ENCODE data around the gene MERTK. TPM values are rescaled to one million over a fixed set of nuclear protein-coding genes. Genes with fewer than 3 reads are reported as not detected.

MERTK gene
- total and polyA plus RNA-seq, 2 donors (not counting 1 experiment from before 2014, with no cell fraction given): 0.34 to 6.6 TPM

DNA sequence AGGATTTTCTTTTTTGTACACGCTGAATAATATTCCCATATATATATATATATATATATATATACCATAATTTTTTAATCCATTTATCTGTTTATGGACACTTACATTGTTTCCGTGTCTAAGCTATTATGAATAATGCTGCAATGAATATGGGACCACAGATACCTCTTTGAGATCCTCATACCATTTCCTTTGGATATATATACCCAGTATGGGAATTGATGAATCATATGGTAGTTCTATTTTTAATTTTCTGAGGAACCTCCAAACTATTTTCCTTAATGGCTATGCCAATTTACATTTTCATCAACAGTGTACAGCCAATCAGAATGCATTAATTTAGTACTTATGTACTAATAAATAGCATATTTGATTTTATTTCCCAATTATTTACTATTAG is 53.1 kb downstream of the MERTK start:
- Histone ChIP-seq H3K36me3 (ENCODE audit: control insufficient read depth, insufficient read depth, low read length) (no peaks in the 10 kb centered on the region), H3K4me3 (replicated peaks in 1 of 4; ENCODE audit: control extremely low read depth in 1 of 4, insufficient read depth in 1 of 4, low read depth in 3 of 4, low read length in 4 of 4) (no peak overlapping the region), H3K27ac (ENCODE audit: insufficient read depth, low read length) (no peak overlapping the region), H3K9me3 (ENCODE audit: control insufficient read depth, insufficient read depth, low read depth, low read length) (no peaks in the 10 kb centered on the region), H3K79me2 (ENCODE audit: control insufficient read depth, insufficient read depth, low read length) (no peaks in the 10 kb centered on the region), H3K9ac (ENCODE audit: insufficient read depth, low read length) (no peak overlapping the region), H3K4me2 (ENCODE audit: extremely low read depth, insufficient read depth, low read length) (no peak overlapping the region), H3K4me1 (ENCODE audit: control insufficient read depth, extremely low read depth, insufficient read depth, low read length) (no peaks in the 10 kb centered on the region), H4K20me1 (ENCODE audit: control insufficient read depth, extremely low read depth, insufficient read depth, low read length) (no peaks in the 10 kb centered on the region), H3K27me3 (ENCODE audit: control insufficient read depth, insufficient read depth, low read length) (peaks cover 2% of the 10 kb centered on the region), H2AFZ (ENCODE audit: low read length) (no peak overlapping the region)
- TF ChIP-seq EZH2 (IDR thresholded peaks at IDR 0.05; ENCODE audit: low read length, missing control alignments): no peak
- TF ChIP-seq, protein P1, sequence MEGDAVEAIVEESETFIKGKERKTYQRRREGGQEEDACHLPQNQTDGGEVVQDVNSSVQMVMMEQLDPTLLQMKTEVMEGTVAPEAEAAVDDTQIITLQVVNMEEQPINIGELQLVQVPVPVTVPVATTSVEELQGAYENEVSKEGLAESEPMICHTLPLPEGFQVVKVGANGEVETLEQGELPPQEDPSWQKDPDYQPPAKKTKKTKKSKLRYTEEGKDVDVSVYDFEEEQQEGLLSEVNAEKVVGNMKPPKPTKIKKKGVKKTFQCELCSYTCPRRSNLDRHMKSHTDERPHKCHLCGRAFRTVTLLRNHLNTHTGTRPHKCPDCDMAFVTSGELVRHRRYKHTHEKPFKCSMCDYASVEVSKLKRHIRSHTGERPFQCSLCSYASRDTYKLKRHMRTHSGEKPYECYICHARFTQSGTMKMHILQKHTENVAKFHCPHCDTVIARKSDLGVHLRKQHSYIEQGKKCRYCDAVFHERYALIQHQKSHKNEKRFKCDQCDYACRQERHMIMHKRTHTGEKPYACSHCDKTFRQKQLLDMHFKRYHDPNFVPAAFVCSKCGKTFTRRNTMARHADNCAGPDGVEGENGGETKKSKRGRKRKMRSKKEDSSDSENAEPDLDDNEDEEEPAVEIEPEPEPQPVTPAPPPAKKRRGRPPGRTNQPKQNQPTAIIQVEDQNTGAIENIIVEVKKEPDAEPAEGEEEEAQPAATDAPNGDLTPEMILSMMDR (conservative IDR thresholded peaks at IDR 0.05 in 1 of 2, IDR thresholded peaks at IDR 0.05 in 1 of 2; ENCODE audit: low read depth in 1 of 2, low read length in 2 of 2): no peak
- DNase-seq (ENCODE audit: low read depth in 2 of 2): no peak

DNA sequence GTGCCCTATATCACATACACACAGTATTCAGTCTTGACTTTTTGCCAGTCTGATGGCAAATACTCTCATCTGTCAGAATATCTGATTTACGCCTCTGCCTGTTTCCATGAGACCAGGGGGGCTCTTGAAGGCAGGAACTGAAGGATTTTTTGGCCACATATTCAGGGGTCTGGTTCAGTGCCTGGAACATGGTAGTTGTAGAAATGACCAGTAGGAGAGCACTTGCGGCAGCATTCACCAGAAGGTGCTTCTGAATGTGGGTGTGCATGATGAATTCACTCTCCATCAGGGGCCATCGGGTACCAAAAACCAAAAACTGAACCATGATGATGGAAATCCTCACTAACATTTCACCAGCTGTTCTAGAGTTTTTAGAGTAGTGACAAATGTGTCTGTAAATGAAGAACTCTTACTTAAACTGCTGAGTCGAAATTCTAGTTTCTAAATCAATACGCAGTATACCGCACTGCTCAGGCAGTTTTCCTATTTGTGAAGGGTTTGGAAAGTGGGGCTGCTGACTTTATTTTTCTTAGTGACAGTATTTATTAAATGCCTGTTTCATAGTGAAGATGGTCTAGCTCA is 54.6 kb downstream of the MERTK start:
- no peak for TF ChIP-seq EZH2 (IDR thresholded peaks at IDR 0.05; ENCODE audit: low read length, missing control alignments)
- TF ChIP-seq, protein P1 (conservative IDR thresholded peaks at IDR 0.05 in 1 of 2, IDR thresholded peaks at IDR 0.05 in 1 of 2; ENCODE audit: low read depth in 1 of 2, low read length in 2 of 2): no peak
- no peak overlapping the region for H3K27ac ChIP-seq (ENCODE audit: insufficient read depth, low read length)
- no peaks in the 10 kb centered on the region for H4K20me1 ChIP-seq (ENCODE audit: control insufficient read depth, extremely low read depth, insufficient read depth, low read length)
- H3K79me2 ChIP-seq (ENCODE audit: control insufficient read depth, insufficient read depth, low read length): no peaks in the 10 kb centered on the region
- no peaks in the 10 kb centered on the region for H3K36me3 ChIP-seq (ENCODE audit: control insufficient read depth, insufficient read depth, low read length)
- H2AFZ ChIP-seq (ENCODE audit: low read length): no peak overlapping the region
- no peaks in the 10 kb centered on the region for H3K4me1 ChIP-seq (ENCODE audit: control insufficient read depth, extremely low read depth, insufficient read depth, low read length)
- peaks cover under 1% of the 10 kb centered on the region for H3K27me3 ChIP-seq (ENCODE audit: control insufficient read depth, insufficient read depth, low read length)
- DNase-seq (ENCODE audit: low read depth in 2 of 2): no peak
- no peak overlapping the region for H3K9ac ChIP-seq (ENCODE audit: insufficient read depth, low read length)
- H3K4me2 ChIP-seq (ENCODE audit: extremely low read depth, insufficient read depth, low read length): no peak overlapping the region
- no peaks in the 10 kb centered on the region for H3K9me3 ChIP-seq (ENCODE audit: control insufficient read depth, insufficient read depth, low read depth, low read length)
- no peak overlapping the region for H3K4me3 ChIP-seq (replicated peaks in 1 of 4; ENCODE audit: control extremely low read depth in 1 of 4, insufficient read depth in 1 of 4, low read depth in 3 of 4, low read length in 4 of 4)

DNA sequence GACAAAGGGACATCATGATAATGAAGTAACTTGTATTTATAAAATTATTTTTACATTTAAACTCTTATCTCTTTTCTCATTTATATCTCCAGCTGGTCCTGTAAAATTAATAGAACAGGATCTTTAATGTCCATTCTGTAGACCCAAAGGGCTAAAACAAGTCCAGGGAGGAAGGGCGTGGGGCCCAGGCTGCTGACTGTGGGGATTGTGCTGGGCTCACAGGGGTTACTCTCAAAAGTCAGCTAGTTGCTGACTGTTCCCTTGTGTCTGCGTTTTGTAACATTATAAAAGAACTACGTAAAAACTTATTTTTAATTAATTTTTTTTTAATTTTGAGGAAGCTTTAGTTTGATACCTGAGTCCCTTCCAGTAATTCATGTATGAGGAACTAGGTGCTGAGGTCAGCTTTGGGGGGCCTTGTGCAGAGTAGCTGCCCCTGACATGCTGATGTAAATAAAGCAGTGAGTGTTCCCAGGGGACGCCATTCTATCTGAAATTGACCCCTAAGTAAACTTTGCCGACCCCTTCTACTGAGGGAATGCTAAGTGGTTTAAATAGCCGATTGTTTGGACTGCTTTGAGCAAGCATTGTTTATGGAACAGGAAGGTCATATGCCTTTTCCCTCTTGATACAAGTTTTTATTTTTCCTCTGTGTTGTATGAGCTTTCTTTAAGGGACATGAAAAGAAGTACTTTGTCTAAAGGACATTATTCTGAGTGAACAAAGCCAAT is 56.4 kb downstream of the MERTK start:
- Histone ChIP-seq H3K4me3 (replicated peaks in 1 of 4; ENCODE audit: control extremely low read depth in 1 of 4, insufficient read depth in 1 of 4, low read depth in 3 of 4, low read length in 4 of 4) (no peak overlapping the region), H3K36me3 (ENCODE audit: control insufficient read depth, insufficient read depth, low read length) (no peaks in the 10 kb centered on the region), H3K4me2 (ENCODE audit: extremely low read depth, insufficient read depth, low read length) (no peak overlapping the region), H4K20me1 (ENCODE audit: control insufficient read depth, extremely low read depth, insufficient read depth, low read length) (no peaks in the 10 kb centered on the region), H2AFZ (ENCODE audit: low read length) (no peak overlapping the region), H3K9ac (ENCODE audit: insufficient read depth, low read length) (no peak overlapping the region), H3K4me1 (ENCODE audit: control insufficient read depth, extremely low read depth, insufficient read depth, low read length) (no peaks in the 10 kb centered on the region), H3K79me2 (ENCODE audit: control insufficient read depth, insufficient read depth, low read length) (no peaks in the 10 kb centered on the region), H3K27me3 (ENCODE audit: control insufficient read depth, insufficient read depth, low read length) (peaks cover 4% of the 10 kb centered on the region), H3K9me3 (ENCODE audit: control insufficient read depth, insufficient read depth, low read depth, low read length) (no peaks in the 10 kb centered on the region), H3K27ac (ENCODE audit: insufficient read depth, low read length) (no peak overlapping the region)
- TF ChIP-seq, protein P1 (conservative IDR thresholded peaks at IDR 0.05 in 1 of 2, IDR thresholded peaks at IDR 0.05 in 1 of 2; ENCODE audit: low read depth in 1 of 2, low read length in 2 of 2): no peak
- TF ChIP-seq EZH2 (IDR thresholded peaks at IDR 0.05; ENCODE audit: low read length, missing control alignments): no peak
- DNase-seq (ENCODE audit: low read depth in 2 of 2): no peak
